Measurements from ENCODE around the gene CYREN. TPM values are rescaled to one million over a fixed set of nuclear protein-coding genes. Genes with fewer than 3 reads are reported as not detected.

CYREN gene
- total and polyA plus RNA-seq, 2 of the 13 experiments (the other 11 are each of a cell fraction or from before 2014, with no cell fraction given), result 20.7 to 60.7 TPM

DNA sequence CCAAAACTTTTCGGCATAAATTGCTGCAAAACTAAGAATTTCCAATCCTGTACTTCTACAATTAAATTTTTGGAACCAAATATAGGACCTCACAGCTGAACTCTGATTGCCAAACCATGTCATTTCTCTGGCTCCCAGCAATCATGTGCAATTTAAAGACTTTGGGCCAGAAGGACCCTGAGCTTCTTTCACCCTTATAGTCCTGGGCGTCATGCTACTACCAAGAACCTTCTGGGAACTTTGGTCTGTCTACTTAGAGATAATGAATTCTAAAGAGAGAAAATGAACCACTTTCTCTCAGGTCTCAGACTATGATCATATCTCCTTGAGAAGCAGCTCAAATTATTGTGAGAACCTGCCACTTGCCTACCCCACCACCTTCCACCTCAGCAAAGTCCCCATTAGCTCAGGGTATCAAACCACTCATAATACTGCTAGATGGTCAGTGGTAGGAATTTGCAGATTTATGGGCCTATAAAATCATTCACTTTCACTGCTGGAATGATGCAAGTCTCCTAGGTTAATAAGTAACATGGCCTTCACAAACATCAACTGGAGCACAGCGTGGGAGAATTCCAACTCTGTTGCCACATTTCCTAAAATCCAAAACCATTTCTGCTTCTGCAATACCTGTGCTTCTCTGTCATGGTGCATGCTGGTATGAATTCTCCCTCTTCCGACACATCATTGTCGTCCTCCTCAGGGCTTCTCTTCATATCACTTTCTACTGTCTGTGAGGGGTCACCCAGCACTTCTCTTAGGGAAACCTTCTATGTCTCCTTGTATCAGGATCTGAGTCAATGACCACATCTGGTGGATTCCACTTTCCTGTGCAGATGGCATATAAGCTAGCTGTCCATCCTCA, 47.4 kb upstream of the CYREN start (continued):
- TF ChIP-seq, protein P1, sequence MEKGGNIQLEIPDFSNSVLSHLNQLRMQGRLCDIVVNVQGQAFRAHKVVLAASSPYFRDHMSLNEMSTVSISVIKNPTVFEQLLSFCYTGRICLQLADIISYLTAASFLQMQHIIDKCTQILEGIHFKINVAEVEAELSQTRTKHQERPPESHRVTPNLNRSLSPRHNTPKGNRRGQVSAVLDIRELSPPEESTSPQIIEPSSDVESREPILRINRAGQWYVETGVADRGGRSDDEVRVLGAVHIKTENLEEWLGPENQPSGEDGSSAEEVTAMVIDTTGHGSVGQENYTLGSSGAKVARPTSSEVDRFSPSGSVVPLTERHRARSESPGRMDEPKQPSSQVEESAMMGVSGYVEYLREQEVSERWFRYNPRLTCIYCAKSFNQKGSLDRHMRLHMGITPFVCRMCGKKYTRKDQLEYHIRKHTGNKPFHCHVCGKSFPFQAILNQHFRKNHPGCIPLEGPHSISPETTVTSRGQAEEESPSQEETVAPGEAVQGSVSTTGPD (CRISPR knock-in tag; IDR thresholded peaks at IDR 0.05), result no peak
- 0 out of 2 replicates have a peak, but pooled peaks have one; percentile 65 for TF ChIP-seq HOXA5 (CRISPR knock-in tag; IDR thresholded peaks at IDR 0.05)
- no peak for TF ChIP-seq ZNF232 (CRISPR knock-in tag; IDR thresholded peaks at IDR 0.05; ENCODE audit: borderline replicate concordance)
- TF ChIP-seq FOXP1 (IDR thresholded peaks at IDR 0.05), result no peak
- no peak for TF ChIP-seq FOXP1 (CRISPR knock-in tag; IDR thresholded peaks at IDR 0.05)
- TF ChIP-seq HIVEP1 (CRISPR knock-in tag; IDR thresholded peaks at IDR 0.05), result no peak
- no peak for TF ChIP-seq NFE2L2 (IDR thresholded peaks at IDR 0.05; ENCODE audit: low read length)
- no peak for TF ChIP-seq PHB2 (IDR thresholded peaks at IDR 0.05; ENCODE audit: partially characterized antibody)
- TF ChIP-seq, protein P2, sequence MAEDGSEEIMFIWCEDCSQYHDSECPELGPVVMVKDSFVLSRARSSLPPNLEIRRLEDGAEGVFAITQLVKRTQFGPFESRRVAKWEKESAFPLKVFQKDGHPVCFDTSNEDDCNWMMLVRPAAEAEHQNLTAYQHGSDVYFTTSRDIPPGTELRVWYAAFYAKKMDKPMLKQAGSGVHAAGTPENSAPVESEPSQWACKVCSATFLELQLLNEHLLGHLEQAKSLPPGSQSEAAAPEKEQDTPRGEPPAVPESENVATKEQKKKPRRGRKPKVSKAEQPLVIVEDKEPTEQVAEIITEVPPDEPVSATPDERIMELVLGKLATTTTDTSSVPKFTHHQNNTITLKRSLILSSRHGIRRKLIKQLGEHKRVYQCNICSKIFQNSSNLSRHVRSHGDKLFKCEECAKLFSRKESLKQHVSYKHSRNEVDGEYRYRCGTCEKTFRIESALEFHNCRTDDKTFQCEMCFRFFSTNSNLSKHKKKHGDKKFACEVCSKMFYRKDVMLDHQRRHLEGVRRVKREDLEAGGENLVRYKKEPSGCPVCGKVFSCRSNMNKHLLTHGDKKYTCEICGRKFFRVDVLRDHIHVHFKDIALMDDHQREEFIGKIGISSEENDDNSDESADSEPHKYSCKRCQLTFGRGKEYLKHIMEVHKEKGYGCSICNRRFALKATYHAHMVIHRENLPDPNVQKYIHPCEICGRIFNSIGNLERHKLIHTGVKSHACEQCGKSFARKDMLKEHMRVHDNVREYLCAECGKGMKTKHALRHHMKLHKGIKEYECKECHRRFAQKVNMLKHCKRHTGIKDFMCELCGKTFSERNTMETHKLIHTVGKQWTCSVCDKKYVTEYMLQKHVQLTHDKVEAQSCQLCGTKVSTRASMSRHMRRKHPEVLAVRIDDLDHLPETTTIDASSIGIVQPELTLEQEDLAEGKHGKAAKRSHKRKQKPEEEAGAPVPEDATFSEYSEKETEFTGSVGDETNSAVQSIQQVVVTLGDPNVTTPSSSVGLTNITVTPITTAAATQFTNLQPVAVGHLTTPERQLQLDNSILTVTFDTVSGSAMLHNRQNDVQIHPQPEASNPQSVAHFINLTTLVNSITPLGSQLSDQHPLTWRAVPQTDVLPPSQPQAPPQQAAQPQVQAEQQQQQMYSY (CRISPR knock-in tag; IDR thresholded peaks at IDR 0.05), result no peak
- TF ChIP-seq FOXJ3 (CRISPR knock-in tag; IDR thresholded peaks at IDR 0.05; ENCODE audit: borderline replicate concordance), result 0 out of 2 replicates have a peak, but pooled peaks have one; percentile 40
- no peak for TF ChIP-seq SP1 (IDR thresholded peaks at IDR 0.05)
- no peak for TF ChIP-seq SP1 (CRISPR knock-in tag; IDR thresholded peaks at IDR 0.05)
- TF ChIP-seq XBP1 (CRISPR knock-in tag; IDR thresholded peaks at IDR 0.05), result no peak
- no peak for TF ChIP-seq SRF (IDR thresholded peaks at IDR 0.05; ENCODE audit: low read depth, low read length)
- TF ChIP-seq, protein P3, sequence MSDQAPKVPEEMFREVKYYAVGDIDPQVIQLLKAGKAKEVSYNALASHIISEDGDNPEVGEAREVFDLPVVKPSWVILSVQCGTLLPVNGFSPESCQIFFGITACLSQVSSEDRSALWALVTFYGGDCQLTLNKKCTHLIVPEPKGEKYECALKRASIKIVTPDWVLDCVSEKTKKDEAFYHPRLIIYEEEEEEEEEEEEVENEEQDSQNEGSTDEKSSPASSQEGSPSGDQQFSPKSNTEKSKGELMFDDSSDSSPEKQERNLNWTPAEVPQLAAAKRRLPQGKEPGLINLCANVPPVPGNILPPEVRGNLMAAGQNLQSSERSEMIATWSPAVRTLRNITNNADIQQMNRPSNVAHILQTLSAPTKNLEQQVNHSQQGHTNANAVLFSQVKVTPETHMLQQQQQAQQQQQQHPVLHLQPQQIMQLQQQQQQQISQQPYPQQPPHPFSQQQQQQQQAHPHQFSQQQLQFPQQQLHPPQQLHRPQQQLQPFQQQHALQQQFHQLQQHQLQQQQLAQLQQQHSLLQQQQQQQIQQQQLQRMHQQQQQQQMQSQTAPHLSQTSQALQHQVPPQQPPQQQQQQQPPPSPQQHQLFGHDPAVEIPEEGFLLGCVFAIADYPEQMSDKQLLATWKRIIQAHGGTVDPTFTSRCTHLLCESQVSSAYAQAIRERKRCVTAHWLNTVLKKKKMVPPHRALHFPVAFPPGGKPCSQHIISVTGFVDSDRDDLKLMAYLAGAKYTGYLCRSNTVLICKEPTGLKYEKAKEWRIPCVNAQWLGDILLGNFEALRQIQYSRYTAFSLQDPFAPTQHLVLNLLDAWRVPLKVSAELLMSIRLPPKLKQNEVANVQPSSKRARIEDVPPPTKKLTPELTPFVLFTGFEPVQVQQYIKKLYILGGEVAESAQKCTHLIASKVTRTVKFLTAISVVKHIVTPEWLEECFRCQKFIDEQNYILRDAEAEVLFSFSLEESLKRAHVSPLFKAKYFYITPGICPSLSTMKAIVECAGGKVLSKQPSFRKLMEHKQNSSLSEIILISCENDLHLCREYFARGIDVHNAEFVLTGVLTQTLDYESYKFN (CRISPR knock-in tag; conservative IDR thresholded peaks at IDR 0.05), result 0 out of 2 replicates have a peak, but pooled peaks have one; percentile 33
- no peak for TF ChIP-seq ADNP (CRISPR knock-in tag; IDR thresholded peaks at IDR 0.05)
- peak; percentile 64 for TF ChIP-seq SAP130 (CRISPR knock-in tag; IDR thresholded peaks at IDR 0.05; ENCODE audit: low read depth)
- TF ChIP-seq HNRNPL (IDR thresholded peaks at IDR 0.05; ENCODE audit: low read depth, low read length), result no peak
- no peak for TF ChIP-seq CREM (IDR thresholded peaks at IDR 0.05)
- no peak for TF ChIP-seq CREM (CRISPR knock-in tag; IDR thresholded peaks at IDR 0.05)
- TF ChIP-seq RBM39 (IDR thresholded peaks at IDR 0.05; ENCODE audit: low read depth, low read length, poor library complexity, severe bottlenecking), result no peak
- TF ChIP-seq FOXK1 (CRISPR knock-in tag; IDR thresholded peaks at IDR 0.05; ENCODE audit: borderline replicate concordance, low read depth), result peak; percentile 8; the same call in 1 of the 2 replicates
